GM18511 (cell line): ENCODE measurements around the gene SUSD6.

Experiments used
- ATAC-seq: cut with Tn5 transposase; IDR thresholded peaks from one replicate; pipeline ENCODE4 v1.9.1; 2021; ENCODE audit warnings: mild to moderate bottlenecking, moderate library complexity; ENCODE audit not compliant: unreplicated experiment

Gene SUSD6

DNA sequence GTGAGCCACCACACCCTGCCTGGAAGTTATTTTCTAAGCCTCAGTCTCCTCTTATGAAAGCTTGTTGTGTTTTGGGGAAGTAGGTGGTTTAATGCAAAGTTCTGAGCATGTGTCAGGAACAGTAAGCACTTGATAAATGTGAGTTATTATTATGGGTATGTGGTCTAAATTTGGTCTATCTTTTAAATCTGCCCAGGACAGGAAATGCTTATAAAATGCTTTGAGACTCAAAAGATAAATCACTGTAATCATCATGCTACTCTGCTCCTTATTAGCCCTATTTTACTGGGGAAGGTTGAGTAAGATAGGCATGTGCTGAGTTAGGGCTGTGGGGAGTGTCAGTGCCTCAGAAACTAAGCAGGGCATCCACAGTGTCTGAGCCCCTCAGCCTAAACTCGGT, 142.5 kb downstream of the SUSD6 start:
- no peak for ATAC-seq

GRCh38 chr14:69754487-69754886, 143.1 kb downstream of the SUSD6 start:
- no peak for ATAC-seq

DNA sequence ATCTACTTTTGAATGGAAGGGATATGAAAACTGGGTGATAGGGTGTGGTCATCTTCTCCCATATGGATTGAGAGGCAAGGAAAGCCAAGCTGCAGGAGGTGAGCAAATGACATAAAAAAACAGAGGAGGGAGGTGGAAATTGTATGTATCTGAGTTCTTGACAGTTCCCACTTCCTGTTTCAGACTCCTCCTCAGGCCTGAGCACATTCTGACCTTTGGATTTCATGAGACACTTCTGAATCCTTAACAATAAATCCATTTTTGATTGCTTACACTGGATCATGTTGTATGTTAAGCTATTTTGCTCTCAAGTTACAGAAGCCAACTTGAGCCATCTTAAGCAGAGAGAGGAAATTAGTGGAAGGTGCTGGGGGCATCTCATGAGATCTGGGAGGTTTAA, 143.9 kb downstream of the SUSD6 start:
- ATAC-seq, result no peak

DNA sequence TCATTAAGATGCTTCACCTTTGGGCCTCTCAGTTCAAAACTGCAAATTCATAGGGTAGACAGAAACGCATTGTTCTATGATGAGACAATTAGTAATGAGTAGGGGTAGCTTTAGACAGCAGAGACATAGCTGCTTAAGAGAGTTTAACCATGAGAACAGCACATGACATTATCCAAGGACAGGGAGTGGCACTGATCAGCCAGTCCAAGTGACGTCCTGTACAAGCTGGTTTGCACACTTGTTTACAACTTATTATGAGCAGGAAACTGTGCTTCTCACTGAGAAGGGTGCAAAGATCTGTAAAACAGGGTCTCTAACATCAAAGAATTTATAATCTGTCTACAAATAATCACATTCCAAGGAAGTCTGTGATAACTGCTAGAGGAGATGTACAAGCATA, 144.4 kb downstream of the SUSD6 start:
- no peak for ATAC-seq

DNA sequence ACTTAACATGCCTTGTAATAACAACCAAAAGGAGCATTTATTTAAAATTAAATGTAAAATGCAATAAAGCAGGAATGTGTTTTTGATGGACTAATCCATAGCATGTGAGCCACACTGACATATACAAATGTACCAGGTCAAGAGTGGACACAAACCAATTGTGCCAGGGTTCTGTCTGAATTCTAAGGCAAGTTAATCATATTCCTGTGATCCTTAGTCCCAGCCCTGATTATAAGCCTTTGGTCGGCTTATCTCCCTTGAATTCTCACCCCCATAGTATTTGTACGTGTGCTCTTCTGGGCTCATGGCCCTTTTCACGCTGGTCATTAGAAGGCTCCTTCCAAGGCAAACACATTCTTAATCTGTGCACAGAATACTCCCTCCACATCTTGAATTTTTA, 144.9 kb downstream of the SUSD6 start:
- ATAC-seq, result no peak

- no peak for ATAC-seq
Observed at GRCh38 chr14:69760810-69761209, 149.4 kb downstream of the SUSD6 start.

DNA sequence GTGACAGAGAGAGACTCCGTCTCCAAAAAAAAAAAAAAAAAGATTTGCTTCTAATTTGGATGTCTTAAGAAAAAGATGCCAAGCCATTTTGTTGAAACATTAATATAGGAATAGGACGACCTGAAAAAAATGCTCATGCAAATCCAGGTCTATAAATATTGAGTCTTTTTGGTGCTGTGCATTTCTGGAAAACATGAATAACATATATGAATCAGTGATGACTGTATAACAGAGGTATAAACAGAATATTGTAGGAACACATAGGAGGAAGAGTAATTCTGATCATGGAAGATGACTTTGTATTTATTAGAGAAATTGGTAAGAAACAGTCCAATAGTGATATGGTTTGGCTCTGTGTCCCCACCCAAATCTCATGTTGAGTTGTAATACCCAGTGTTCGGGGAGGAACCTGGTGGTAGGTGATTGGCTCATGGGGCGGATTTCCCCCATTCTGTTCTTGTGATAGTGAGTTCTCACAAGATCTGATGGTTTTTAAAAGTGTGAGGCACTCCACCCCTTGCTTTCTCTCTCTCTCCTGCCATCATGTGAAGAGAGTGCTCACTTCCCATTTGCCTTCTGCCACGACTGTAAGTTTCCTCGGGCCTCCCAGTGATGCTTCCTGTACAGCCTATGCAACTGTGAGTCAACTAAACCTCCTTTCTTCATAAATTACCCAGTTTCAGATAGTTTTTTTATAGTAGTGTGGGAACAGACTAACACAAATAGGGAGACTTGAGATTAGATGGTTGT, 152.5 kb downstream of the SUSD6 start:
- no peak for ATAC-seq
